Cerebellar nuclear complex (tissue), 1 donor: ENCODE results near the gene DHCR7.
"Not testable (repeated sequence)": the region's sequence is repeated elsewhere in the genome, so short reads cannot be mapped to it uniquely, and the experiment has no call there.

Source experiments
- DNase-seq, 2 experiments: peaks; one replicate each; lab custom pipeline; 2025; lab: John Stamatoyannopoulos, UW

Gene DHCR7

GRCh38 chr11:71437879-71438278 lies 10.3 kb downstream of the DHCR7 start:
- DNase-seq, result no peak

GRCh38 chr11:71437399-71437798 lies 10.8 kb downstream of the DHCR7 start:
- no peak for DNase-seq

GRCh38 chr11:71436861-71437260 lies 11.3 kb downstream of the DHCR7 start:
- no peak for DNase-seq

GRCh38 chr11:71435278-71435951 lies 12.8 kb downstream of the DHCR7 start:
- DNase-seq, result no peak

GRCh38 chr11:71434576-71435130 lies 13.5 kb downstream of the DHCR7 start:
- DNase-seq, result no peak

- no peak for DNase-seq
These were observed 14.3 kb downstream of the DHCR7 start for GRCh38 chr11:71433648-71434450.

- DNase-seq, result no peak
These were observed 15.2 kb downstream of the DHCR7 start for GRCh38 chr11:71432761-71433647.

- no peak for DNase-seq
These were observed 16.9 kb downstream of the DHCR7 start for GRCh38 chr11:71431271-71431670.

GRCh38 chr11:71430166-71430565 lies 18.0 kb downstream of the DHCR7 start:
- DNase-seq, result no peak

GRCh38 chr11:71429701-71430100 lies 18.5 kb downstream of the DHCR7 start:
- no peak for DNase-seq

GRCh38 chr11:71428861-71429435 lies 19.2 kb downstream of the DHCR7 start:
- no peak for DNase-seq

- no peak for DNase-seq
These were observed 21.8 kb downstream of the DHCR7 start for GRCh38 chr11:71426413-71426812.

GRCh38 chr11:71425860-71426259 lies 22.3 kb downstream of the DHCR7 start:
- DNase-seq, result no peak

GRCh38 chr11:71425409-71425808 lies 22.8 kb downstream of the DHCR7 start:
- DNase-seq, result no peak

GRCh38 chr11:71423181-71423790 lies 24.9 kb downstream of the DHCR7 start:
- DNase-seq, result no peak

GRCh38 chr11:71422318-71422717 lies 25.9 kb downstream of the DHCR7 start:
- not testable (repeated sequence) for DNase-seq

- no peak for DNase-seq
These were observed 26.7 kb downstream of the DHCR7 start for GRCh38 chr11:71421392-71421950.

GRCh38 chr11:71420455-71421241 lies 27.5 kb downstream of the DHCR7 start:
- DNase-seq, result no peak

GRCh38 chr11:71418643-71419042 lies 29.6 kb downstream of the DHCR7 start:
- DNase-seq, result no peak

GRCh38 chr11:71414645-71415044 lies 33.5 kb downstream of the DHCR7 start:
- DNase-seq, result no peak
